Stimulated activated CD4-positive, alpha-beta T cell treated with anti-CD3 and anti-CD28 coated beads, TNF-alpha, amount 100 ng/mL, for 4 hours (primary cell): ENCODE measurements around the gene KIF6.
"Not testable (repeated sequence)": the region's sequence is repeated elsewhere in the genome, so short reads cannot be mapped to it uniquely, and the experiment has no call there.

Source experiments
- DNase-seq, 3 experiments: peaks; one replicate each; pipeline ENCODE4 v3.0.0-alpha.2; 2020; ENCODE audit warnings: low read depth in 3 of 3

KIF6 gene

GRCh38 chr6:39553860-39554802, 171.1 kb downstream of the KIF6 start:
- DNase-seq = no peak

GRCh38 chr6:39553029-39553428, 172.2 kb downstream of the KIF6 start:
- DNase-seq = no peak

- no peak for DNase-seq
Observed at GRCh38 chr6:39550191-39550590, 175.0 kb downstream of the KIF6 start.

- DNase-seq = no peak
Observed at GRCh38 chr6:39546731-39547130, 178.5 kb downstream of the KIF6 start.

GRCh38 chr6:39543950-39544349, 181.3 kb downstream of the KIF6 start:
- no peak for DNase-seq

- no peak for DNase-seq
Observed at GRCh38 chr6:39543095-39543494, 182.1 kb downstream of the KIF6 start.

GRCh38 chr6:39540454-39540853, 184.8 kb downstream of the KIF6 start:
- DNase-seq = no peak

GRCh38 chr6:39530201-39530759, 194.9 kb downstream of the KIF6 start:
- no peak for DNase-seq

GRCh38 chr6:39527792-39528564, 197.2 kb downstream of the KIF6 start:
- no peak for DNase-seq

- no peak for DNase-seq
Observed at GRCh38 chr6:39524007-39524406, 201.2 kb downstream of the KIF6 start.

- no peak for DNase-seq
Observed at GRCh38 chr6:39521958-39522357, 203.2 kb downstream of the KIF6 start.

- no peak for DNase-seq
Observed at GRCh38 chr6:39520916-39521315, 204.3 kb downstream of the KIF6 start.

- no peak for DNase-seq
Observed at GRCh38 chr6:39520411-39520810, 204.8 kb downstream of the KIF6 start.

GRCh38 chr6:39518221-39518620, 207.0 kb downstream of the KIF6 start:
- no peak for DNase-seq

- no peak for DNase-seq
Observed at GRCh38 chr6:39517756-39518155, 207.5 kb downstream of the KIF6 start.

GRCh38 chr6:39516471-39516870, 208.7 kb downstream of the KIF6 start:
- no peak for DNase-seq

GRCh38 chr6:39515471-39515870, 209.7 kb downstream of the KIF6 start:
- DNase-seq = no peak

GRCh38 chr6:39515006-39515405, 210.2 kb downstream of the KIF6 start:
- DNase-seq = no peak

GRCh38 chr6:39509831-39510230, 215.4 kb downstream of the KIF6 start:
- DNase-seq = not testable (repeated sequence)

- no peak for DNase-seq
Observed at GRCh38 chr6:39508515-39508914, 216.7 kb downstream of the KIF6 start.

GRCh38 chr6:39507331-39507998, 217.7 kb downstream of the KIF6 start:
- no peak for DNase-seq
